ENCODE results near the gene ADAMTS5. TPM values are rescaled to one million over a fixed set of nuclear protein-coding genes. Genes with fewer than 3 reads are reported as not detected.

The ADAMTS5 gene
- 8.4 and 8.7 TPM in 2 replicates for total RNA-seq

GRCh38 chr21:26967062-26967913 is at the start of gene ADAMTS5:
Gene ADAMTS5, minus strand, starts transcription at chr21:26967088. Its CDS starts 697 bp downstream, at chr21:26966391.

Other genes with a start within 250 kb of the ADAMTS5 start
- gene ADAMTS1, start 121.7 kb downstream of the ADAMTS5 start, total RNA-seq: 209 and 225 TPM in 2 replicates